GM23338 (cell line): ENCODE data around the gene THSD1. TPM values are rescaled to one million over a fixed set of nuclear protein-coding genes. Genes with fewer than 3 reads are reported as not detected.

Experiments
- ATAC-seq: fragments of 200-7000 bp; cut with Tn5 transposase; 3 replicates; pipeline ENCODE4 v1.9.1; 2020
- DNase-seq: peaks from one replicate; pipeline ENCODE4 v3.0.0-alpha.2; 2015; ENCODE audit warnings: low spot score
- H2AFZ ChIP-seq: fragments of 200-600 bp; sonication (generic); 2 replicates; pipeline ENCODE4 v1.8.0; 2016; ENCODE audit warnings: antibody characterized with exemption, mild to moderate bottlenecking, moderate library complexity
- H3F3A ChIP-seq: fragments of 200-600 bp; sonication (generic); replicated peaks from 2 replicates; pipeline ENCODE4 v1.8.0; 2017; ENCODE audit warnings: antibody characterized with exemption, mixed run types, low read depth
- H3K27ac ChIP-seq: fragments of 200-600 bp; sonication (generic); 2 replicates; pipeline ENCODE4 v1.6.1; 2016; ENCODE audit warnings: low read depth
- H3K27me3 ChIP-seq: fragments of 200-600 bp; sonication (generic); 2 replicates; pipeline ENCODE4 v1.8.0; 2016; ENCODE audit warnings: mild to moderate bottlenecking, mixed run types, moderate library complexity; ENCODE audit not compliant: insufficient read depth
- H3K36me3 ChIP-seq: fragments of 200-600 bp; sonication (generic); 2 replicates; pipeline ENCODE4 v1.8.0; 2016; ENCODE audit warnings: mild to moderate bottlenecking; ENCODE audit not compliant: insufficient read depth
- H3K4me1 ChIP-seq: fragments of 200-600 bp; sonication (generic); 2 replicates; pipeline ENCODE4 v1.8.0; 2016; ENCODE audit warnings: mild to moderate bottlenecking, moderate library complexity; ENCODE audit not compliant: insufficient read depth
- H3K4me2 ChIP-seq: fragments of 200-600 bp; sonication (generic); 2 replicates; pipeline ENCODE4 v1.7.1; 2017; ENCODE audit warnings: mixed run types
- H3K4me3 ChIP-seq: fragments of 200-600 bp; sonication (generic); 2 replicates; pipeline ENCODE4 v1.6.1; 2016; ENCODE audit warnings: mixed run types
- H3K79me2 ChIP-seq: fragments of 200-600 bp; sonication (generic); replicated peaks from 2 replicates; pipeline ENCODE4 v1.8.0; 2017; ENCODE audit warnings: mild to moderate bottlenecking; ENCODE audit not compliant: insufficient read depth
- H3K9me2 ChIP-seq: fragments of 200-600 bp; sonication (generic); 2 replicates; pipeline ENCODE4 v1.8.0; 2017; ENCODE audit not compliant: insufficient read depth
- H4K20me1 ChIP-seq: fragments of 200-600 bp; sonication (generic); replicated peaks from 2 replicates; pipeline ENCODE4 v1.8.0; 2017; ENCODE audit warnings: mild to moderate bottlenecking; ENCODE audit not compliant: insufficient read depth
- H3K27ac Mint-ChIP-seq: 2 replicates; pipeline ENCODE4 v1.8.0; 2020; ENCODE audit warnings: inconsistent platforms, mild to moderate bottlenecking, moderate library complexity, mixed read lengths
- H3K27me3 Mint-ChIP-seq: 3 replicates; pipeline ENCODE4 v1.8.0; 2022; ENCODE audit warnings: low read depth, mild to moderate bottlenecking, moderate library complexity, mixed read lengths, inconsistent platforms; ENCODE audit not compliant: insufficient read depth, poor library complexity
- H3K36me3 Mint-ChIP-seq: 3 replicates; pipeline ENCODE4 v1.8.0; 2021; ENCODE audit warnings: low read depth, mild to moderate bottlenecking, inconsistent platforms, moderate library complexity, mixed read lengths
- H3K4me1 Mint-ChIP-seq: 3 replicates; pipeline ENCODE4 v1.8.0; 2020; ENCODE audit warnings: mild to moderate bottlenecking, inconsistent platforms, mixed read lengths
- H3K4me3 Mint-ChIP-seq: 3 replicates; pipeline ENCODE4 v1.8.0; 2021; ENCODE audit warnings: moderate library complexity, mild to moderate bottlenecking, inconsistent platforms, mixed read lengths
- H3K9me3 Mint-ChIP-seq: 3 replicates; pipeline ENCODE4 v1.8.0; 2020; ENCODE audit warnings: moderate library complexity, mild to moderate bottlenecking, inconsistent platforms, mixed read lengths
- CREB1 ChIP-seq: fragments of 250-450 bp; sonication (Bioruptor Pico); IDR thresholded peaks from 2 replicates; pipeline ENCODE4 v1.5.0; 2020; ENCODE audit warnings: low read depth, mild to moderate bottlenecking, moderate library complexity
- ETS1 ChIP-seq: IDR thresholded peaks from 2 replicates; pipeline ENCODE4 v1.6.1; 2016; ENCODE audit warnings: antibody characterized with exemption
- EZH2 ChIP-seq: fragments of 200-600 bp; sonication (generic); IDR thresholded peaks from one replicate; pipeline ENCODE4 v1.8.0; 2017; ENCODE audit warnings: antibody characterized with exemption, mild to moderate bottlenecking, low read depth; ENCODE audit not compliant: unreplicated experiment
- EZH2phosphoT487 ChIP-seq: fragments of 200-600 bp; sonication (generic); IDR thresholded peaks from one replicate; pipeline ENCODE4 v1.8.1; 2018; ENCODE audit warnings: antibody characterized with exemption; ENCODE audit not compliant: unreplicated experiment
- JUNB ChIP-seq: IDR thresholded peaks from one replicate; pipeline ENCODE4 v1.6.1; 2016; ENCODE audit warnings: antibody characterized with exemption; ENCODE audit not compliant: unreplicated experiment
- NANOG ChIP-seq: IDR thresholded peaks from 2 replicates; pipeline ENCODE4 v1.6.1; 2016; ENCODE audit warnings: antibody characterized with exemption, borderline replicate concordance
- POLR2AphosphoS5 ChIP-seq: IDR thresholded peaks from 2 replicates; pipeline ENCODE4 v1.6.1; 2016; ENCODE audit warnings: antibody characterized with exemption, low read depth
- STAT1 ChIP-seq: IDR thresholded peaks from one replicate; pipeline ENCODE4 v1.6.1; 2016; ENCODE audit warnings: antibody characterized with exemption; ENCODE audit not compliant: unreplicated experiment
- ZNF114 ChIP-seq: fragments of 250-450 bp; sonication (Bioruptor Pico); IDR thresholded peaks from 2 replicates; pipeline ENCODE4 v1.5.0; 2020; ENCODE audit warnings: mild to moderate bottlenecking, moderate library complexity
- ZNF331 ChIP-seq: fragments of 250-450 bp; sonication (Bioruptor Pico); IDR thresholded peaks from 2 replicates; pipeline ENCODE4 v1.5.0; 2020; ENCODE audit warnings: low read depth, mild to moderate bottlenecking, moderate library complexity
- ZNF462 ChIP-seq: fragments of 250-450 bp; sonication (Bioruptor Pico); IDR thresholded peaks from 2 replicates; pipeline ENCODE4 v1.5.0; 2020; ENCODE audit warnings: mild to moderate bottlenecking, moderate library complexity
- polyA plus RNA-seq: library from polyadenylated mRNA; unstranded; fragments of >200 nt; fragmentation: Nextera tagmentation; extraction: Ambion mirVana; gene quantifications from 2 replicates; pipeline ENCODE4 v1.2.1, GENCODE V29; 2016
- total RNA-seq: library from RNA; depleted of rRNA; stranded (reverse); fragments of >200 nt; shearing (Covaris generic); gene quantifications from 2 replicates; pipeline ENCODE4 v1.2.3, GENCODE V29; 2014
- TF ChIP-seq, protein P1 (sequence below): IDR thresholded peaks from one replicate; pipeline ENCODE4 v1.6.1; 2018; ENCODE audit warnings: antibody characterized with exemption; ENCODE audit not compliant: unreplicated experiment
- TF ChIP-seq, protein P2 (sequence below), 2 experiments: fragments of 200-600 bp in 1 of 2; sonication (generic) in 1 of 2; conservative IDR thresholded peaks; 2 replicates each; pipeline versions ENCODE4 v1.5.1 to v1.6.1; 2016 to 2017; ENCODE audit warnings: antibody characterized with exemption in 2 of 2, low read depth in 2 of 2, mild to moderate bottlenecking in 2 of 2, moderate library complexity in 1 of 2

THSD1 gene
- total and polyA plus RNA-seq, 2 experiments from 2014 or later: 0.69 TPM; not detected in 1

DNA sequence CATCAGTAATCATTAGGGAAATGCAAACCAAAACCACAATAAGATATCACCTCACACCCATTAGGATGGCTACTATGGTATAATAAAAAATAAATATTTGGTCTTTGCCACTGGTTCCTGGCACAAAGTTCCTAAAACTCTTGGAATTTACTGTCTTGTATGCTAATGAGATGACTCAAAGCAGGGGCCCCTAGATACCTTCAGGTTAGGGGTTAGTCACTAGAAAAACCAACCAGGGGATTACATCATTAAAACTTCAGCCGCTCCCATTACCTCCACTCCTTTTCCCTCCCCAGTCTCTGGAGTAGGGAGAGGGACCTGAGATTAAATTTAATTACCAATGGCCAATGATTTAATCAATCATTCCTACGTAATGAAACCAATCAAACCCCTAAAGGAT lies 49.6 kb downstream of the THSD1 start:
- no peaks in the 10 kb centered on the region for H3K36me3 ChIP-seq
- ATAC-seq (no peak), DNase-seq (no peak)
- Mint-ChIP-seq H3K27me3 (peaks cover 8% of the 10 kb centered on the region), H3K36me3 (no peaks in the 10 kb centered on the region), H3K27ac (no peak overlapping the region), H3K4me1 (no peaks in the 10 kb centered on the region), H3K9me3 (no peaks in the 10 kb centered on the region), H3K4me3 (no peak overlapping the region)
- peak overlapping the region; percentile 51; the same call in 1 of the 2 replicates for H3K4me2 ChIP-seq
- peaks cover 3% of the 10 kb centered on the region; the same call in 1 of the 2 replicates for H3K9me2 ChIP-seq
- H3K27ac ChIP-seq: no peak overlapping the region
- no peaks in the 10 kb centered on the region for H3K27me3 ChIP-seq
- H3F3A ChIP-seq: no peaks in the 10 kb centered on the region
- H2AFZ ChIP-seq: peak overlapping the region; percentile 63; the same call in 1 of the 2 replicates
- no peaks in the 10 kb centered on the region for H4K20me1 ChIP-seq
- H3K79me2 ChIP-seq: no peaks in the 10 kb centered on the region
- H3K4me3 ChIP-seq: no peak overlapping the region
- TF ChIP-seq STAT1 (no peak), POLR2AphosphoS5 (no peak), EZH2phosphoT487 (no peak), ZNF114 (CRISPR knock-in tag) (no peak), ZNF331 (CRISPR knock-in tag) (no peak), EZH2 (no peak), CREB1 (CRISPR knock-in tag) (no peak), JUNB (no peak), ZNF462 (CRISPR knock-in tag) (no peak), ETS1 (no peak), NANOG (no peak)
- TF ChIP-seq, protein P1, sequence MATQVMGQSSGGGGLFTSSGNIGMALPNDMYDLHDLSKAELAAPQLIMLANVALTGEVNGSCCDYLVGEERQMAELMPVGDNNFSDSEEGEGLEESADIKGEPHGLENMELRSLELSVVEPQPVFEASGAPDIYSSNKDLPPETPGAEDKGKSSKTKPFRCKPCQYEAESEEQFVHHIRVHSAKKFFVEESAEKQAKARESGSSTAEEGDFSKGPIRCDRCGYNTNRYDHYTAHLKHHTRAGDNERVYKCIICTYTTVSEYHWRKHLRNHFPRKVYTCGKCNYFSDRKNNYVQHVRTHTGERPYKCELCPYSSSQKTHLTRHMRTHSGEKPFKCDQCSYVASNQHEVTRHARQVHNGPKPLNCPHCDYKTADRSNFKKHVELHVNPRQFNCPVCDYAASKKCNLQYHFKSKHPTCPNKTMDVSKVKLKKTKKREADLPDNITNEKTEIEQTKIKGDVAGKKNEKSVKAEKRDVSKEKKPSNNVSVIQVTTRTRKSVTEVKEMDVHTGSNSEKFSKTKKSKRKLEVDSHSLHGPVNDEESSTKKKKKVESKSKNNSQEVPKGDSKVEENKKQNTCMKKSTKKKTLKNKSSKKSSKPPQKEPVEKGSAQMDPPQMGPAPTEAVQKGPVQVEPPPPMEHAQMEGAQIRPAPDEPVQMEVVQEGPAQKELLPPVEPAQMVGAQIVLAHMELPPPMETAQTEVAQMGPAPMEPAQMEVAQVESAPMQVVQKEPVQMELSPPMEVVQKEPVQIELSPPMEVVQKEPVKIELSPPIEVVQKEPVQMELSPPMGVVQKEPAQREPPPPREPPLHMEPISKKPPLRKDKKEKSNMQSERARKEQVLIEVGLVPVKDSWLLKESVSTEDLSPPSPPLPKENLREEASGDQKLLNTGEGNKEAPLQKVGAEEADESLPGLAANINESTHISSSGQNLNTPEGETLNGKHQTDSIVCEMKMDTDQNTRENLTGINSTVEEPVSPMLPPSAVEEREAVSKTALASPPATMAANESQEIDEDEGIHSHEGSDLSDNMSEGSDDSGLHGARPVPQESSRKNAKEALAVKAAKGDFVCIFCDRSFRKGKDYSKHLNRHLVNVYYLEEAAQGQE: no peak
- TF ChIP-seq, protein P2, sequence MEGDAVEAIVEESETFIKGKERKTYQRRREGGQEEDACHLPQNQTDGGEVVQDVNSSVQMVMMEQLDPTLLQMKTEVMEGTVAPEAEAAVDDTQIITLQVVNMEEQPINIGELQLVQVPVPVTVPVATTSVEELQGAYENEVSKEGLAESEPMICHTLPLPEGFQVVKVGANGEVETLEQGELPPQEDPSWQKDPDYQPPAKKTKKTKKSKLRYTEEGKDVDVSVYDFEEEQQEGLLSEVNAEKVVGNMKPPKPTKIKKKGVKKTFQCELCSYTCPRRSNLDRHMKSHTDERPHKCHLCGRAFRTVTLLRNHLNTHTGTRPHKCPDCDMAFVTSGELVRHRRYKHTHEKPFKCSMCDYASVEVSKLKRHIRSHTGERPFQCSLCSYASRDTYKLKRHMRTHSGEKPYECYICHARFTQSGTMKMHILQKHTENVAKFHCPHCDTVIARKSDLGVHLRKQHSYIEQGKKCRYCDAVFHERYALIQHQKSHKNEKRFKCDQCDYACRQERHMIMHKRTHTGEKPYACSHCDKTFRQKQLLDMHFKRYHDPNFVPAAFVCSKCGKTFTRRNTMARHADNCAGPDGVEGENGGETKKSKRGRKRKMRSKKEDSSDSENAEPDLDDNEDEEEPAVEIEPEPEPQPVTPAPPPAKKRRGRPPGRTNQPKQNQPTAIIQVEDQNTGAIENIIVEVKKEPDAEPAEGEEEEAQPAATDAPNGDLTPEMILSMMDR (conservative IDR thresholded peaks at IDR 0.05; ENCODE audit: low read depth in 2 of 2): no peak
- no peaks in the 10 kb centered on the region for H3K4me1 ChIP-seq
